ENCODE results near the gene GALNT6.
A peak's percentile ranks its signal among the peaks of the same experiment; 100 is the strongest.

Gene GALNT6

DNA sequence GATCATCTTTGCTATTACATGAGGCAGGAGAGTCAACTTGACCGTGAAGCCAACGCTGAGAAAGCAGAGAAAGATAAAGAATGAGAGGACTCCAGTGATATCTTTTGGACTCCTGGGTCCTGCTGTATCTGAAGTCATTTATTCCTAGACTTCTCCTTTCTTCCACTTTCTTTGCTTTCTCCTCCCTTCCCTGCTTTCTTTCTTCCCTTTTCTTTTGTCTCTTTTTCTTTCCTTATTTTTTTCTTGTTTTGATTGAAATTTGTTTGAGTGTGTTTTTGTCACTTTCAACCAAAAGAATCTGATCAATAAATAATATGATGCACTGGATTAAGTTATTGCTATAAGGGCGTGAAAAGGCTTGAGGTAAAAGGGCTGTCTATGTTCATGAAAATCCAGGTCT lies 13.4 kb upstream of the GALNT6 start:
- no peak for DNase-seq (ENCODE audit: low spot score)

DNA sequence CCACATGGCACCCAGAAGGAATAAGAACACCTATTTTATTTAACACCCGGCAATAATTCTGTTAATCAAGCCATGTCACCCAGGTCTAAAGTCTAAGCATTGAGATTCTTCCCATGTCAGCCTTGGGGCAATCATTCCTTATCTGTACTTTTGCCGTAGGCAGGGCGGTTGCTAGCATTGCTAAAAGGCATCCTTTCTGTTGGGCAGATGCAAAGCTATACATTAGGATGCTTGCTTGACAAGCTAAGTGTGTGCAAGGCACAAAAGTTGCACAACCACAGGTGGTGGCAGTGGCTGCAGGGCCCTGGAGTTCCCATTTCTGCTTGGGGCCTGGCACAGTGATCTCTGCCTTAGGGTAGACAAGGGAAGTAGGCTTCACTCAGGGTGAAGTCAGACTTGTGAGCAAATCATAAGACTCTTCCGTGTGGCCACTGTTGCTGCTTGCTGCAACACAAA lies 12.5 kb upstream of the GALNT6 start:
- DNase-seq (ENCODE audit: low spot score): no peak

DNA sequence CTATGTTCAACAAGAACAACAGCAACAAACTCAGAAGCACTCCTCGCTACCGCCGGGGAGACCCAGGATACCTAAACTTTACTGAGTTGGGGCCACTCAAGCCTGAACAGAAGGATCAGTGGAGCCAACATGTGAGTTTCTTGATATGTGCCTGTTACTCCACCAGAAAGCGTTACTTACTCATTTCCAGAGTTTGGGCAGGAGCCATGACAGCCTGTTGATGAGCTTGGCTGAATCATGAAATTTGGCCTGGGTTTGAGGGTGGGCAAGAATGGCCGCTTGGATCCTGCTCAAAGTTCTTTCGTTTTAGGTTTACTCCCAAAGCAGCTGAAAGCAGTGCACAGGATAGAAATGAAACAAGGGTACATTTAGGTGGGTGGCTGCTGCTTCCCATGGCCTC lies 12.0 kb upstream of the GALNT6 start:
- no peak for DNase-seq (ENCODE audit: low spot score)

DNA sequence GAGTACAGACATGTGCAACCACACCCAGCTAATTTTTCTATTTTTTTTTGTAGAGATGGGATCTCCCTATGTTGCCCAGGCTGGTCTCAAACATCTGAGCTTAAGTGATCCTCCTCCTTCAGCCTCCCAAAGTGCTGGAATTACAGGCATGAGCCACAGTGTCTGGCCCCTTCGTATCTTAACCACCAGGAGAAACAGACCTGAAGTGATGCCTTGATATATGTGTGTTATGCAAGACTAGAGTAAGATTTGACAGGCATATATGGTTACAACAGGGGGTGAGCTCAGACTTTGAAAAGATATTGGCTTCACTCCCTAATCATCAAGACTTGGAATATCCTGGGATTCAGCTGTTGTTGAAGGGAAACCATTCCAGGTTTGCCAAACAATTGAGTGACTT lies 10.7 kb upstream of the GALNT6 start:
- DNase-seq (ENCODE audit: low spot score): no peak

DNA sequence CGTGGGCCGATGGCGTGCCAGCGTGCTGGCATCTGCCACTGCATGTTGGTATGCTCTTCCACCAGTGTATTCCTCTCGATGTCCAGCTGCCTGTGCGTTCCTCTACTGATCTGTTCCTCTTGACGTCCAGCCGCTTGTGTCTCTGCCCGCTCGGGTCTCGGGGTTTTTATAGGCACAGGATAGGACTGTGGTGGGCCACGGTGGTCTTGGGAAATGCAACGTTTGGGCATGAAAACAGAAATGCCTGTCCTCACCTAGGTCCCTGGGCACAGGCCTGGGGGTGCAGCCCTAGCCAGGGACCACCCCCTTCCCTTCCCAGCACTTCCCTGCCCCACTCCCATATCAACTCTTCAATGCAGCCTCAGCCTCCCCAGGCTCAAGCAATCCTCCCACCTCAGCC lies 10.3 kb upstream of the GALNT6 start:
- DNase-seq (ENCODE audit: low spot score): no peak

DNA sequence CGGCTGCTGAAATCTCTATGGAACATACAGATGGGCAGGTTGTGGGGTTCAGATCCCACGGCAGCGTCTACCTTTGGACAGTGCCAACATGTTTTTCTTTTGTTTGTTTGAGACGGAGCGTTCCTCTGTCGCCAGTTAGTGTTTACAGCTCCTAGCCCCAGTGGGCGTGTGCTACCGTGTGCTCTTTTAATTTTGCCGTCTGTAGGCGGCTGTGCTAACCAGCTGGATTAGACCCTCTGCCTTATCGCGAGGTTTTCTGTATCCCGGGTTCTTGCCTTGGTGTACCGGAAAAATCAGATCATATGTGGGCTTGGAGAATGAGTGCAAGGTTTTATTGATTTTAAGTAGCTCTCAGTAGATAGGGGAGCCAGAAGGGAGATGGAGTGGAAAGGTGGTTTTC lies 9.8 kb upstream of the GALNT6 start:
- DNase-seq (ENCODE audit: low spot score): no peak

DNA sequence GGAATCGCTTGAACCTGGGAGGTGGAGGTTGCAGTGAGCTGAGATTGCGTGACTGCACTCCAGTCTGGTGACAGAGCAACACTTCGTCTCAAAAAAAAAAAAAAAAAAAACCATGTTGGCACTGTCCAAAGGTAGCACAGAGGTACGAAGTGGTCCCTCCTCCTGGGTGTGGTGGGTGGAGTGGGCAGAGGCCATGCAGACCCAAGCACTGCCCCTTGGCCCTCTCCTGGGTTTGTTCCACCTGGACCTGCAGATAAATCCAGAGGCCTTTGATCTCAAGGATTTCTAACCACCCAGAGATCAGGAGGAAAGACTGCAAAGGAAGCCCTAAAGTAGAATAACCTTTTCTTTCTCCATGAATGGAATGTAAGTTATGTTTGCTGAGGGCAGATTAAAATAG lies 8.7 kb upstream of the GALNT6 start:
- no peak for DNase-seq (ENCODE audit: low spot score)

DNA sequence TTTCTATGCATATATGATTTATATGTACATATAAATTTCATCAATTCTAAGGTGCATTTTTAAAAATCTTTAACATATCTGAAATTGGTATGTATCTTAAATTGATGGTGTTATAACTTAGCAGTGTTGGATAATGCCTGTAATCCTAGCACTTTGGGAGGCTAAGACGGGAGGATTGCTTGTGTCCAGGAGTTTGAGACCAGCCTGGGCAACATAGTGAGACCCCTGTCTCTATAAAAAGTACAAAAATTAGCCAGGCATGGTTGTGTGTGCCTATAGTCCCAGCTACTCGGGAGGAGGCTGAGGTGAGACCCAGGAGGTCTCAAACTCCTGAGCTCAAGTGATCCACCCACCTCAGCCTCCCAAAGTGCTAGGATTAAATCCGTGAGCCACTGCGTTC lies 6.5 kb upstream of the GALNT6 start:
- DNase-seq (ENCODE audit: low spot score): no peak

DNA sequence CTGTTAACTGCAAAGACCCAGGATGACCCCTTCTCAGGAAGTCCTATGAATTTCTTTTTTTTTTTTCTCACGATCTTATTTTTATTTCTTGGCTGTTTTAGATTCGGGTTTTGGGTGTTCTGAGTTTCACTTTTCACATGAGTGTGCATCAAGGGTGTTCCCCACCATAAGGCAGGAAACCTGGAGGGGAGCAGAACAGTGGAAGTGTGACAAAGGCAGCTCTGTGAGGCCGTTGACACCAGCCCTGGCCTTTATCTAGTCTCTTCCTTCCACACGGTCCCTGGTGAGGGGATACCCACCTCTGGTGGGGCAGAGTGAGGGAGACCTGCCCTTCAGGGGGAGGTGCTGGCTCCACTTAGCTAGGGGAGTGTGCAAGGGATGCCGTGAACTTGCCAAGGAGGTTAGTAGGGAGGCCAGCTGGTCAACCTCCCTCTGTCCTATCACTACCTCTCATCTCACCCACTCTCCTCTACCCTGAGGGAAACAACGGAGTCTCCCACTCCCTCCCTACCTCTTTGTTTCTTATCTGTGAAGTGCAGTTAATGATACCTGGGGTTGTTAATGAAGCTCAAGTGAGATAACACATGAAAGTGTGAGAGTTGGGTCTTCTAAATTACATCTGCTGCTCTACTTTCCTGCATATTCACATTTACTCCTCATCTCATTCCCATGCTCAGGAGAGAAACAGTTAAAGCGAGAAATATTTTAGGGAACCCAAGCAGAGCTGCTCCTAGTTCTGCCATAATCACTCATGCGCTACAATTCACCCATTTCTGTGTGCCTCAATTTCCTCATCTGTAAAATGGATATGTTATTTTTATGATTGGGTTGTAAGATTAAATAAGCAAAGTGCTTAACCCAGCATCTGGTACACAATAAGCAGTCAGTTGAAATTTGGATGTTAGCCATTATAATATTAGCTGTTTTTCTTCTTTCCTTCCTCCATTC lies 4.4 kb upstream of the GALNT6 start:
- DNase-seq (ENCODE audit: low spot score): no peak

DNA sequence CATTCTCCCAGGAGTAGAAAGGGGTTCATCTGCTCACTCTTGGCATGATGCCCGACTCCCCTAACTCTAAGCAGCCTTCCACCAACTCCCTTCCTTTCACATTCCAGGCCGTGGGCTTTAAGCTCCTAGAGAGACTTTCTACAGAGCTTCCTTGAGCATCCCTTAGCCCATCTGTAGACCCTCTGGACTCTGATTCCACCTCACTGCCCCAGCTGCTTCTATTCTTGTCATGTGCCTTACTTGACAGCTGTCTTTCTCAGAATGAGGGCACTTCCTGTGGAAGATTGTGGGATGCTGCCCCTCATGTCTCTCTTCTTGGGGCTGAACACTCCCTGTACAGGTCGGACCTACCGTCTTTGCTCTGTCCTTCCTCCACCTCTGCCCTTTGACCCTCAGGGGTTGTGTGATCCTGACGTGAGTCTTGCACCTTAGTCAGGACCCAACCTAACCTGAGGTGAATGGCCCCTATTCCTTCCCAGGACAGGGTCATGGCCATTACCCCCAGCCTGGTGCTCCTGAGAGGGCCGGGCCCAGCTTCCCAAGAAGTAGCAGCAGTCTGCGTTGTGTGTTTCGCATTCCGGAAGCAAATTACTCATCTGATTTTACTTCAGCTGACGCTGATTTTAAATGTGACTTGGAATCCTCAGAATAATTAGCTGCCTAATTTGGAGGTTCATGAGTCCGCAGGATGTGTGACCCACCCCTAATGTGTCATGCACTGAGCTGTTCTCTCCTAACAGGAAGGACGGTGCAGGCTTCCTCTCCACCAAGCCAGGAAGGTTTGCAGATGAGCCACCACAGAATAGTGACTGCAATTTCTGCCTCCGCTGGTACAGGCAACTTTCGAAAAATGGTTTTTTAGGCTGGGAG lies 2.7 kb upstream of the GALNT6 start:
- peak; percentile 90 for DNase-seq (ENCODE audit: low spot score)

DNA sequence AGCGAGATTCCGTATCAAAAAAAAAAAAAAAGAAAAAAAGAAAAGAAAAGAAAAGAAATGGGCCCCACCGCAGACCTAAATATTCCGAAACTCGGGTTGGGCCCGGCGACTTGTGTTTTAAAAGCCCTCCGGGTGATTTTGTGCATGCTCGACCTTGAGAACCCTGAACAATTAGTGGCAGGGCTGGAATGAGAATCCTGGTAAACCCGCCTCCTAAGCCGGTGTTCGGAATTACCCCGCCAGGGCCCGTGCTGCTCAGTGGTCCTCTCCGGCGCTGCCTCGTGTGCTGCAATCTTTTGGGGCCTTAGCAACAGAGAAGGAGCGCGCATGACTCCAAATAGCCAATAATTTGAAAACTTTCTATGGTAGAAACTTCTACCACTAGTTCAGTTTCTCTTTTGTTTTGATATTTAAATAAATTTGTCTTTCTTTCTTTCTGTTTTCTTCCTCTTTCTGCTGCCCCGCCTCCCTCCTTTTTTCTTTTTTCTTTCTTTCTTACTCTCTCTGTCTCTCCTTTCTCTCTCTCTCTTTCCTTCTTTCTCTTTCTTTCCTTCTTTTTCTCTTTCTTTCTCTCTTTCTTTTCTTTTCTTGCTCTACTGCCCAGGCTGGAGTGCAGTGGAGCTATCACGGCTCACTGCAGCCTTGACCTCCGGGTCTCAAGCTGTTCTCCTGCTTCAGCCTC lies 1.5 kb upstream of the GALNT6 start:
- peak; percentile 35 for DNase-seq (ENCODE audit: low spot score)

DNA sequence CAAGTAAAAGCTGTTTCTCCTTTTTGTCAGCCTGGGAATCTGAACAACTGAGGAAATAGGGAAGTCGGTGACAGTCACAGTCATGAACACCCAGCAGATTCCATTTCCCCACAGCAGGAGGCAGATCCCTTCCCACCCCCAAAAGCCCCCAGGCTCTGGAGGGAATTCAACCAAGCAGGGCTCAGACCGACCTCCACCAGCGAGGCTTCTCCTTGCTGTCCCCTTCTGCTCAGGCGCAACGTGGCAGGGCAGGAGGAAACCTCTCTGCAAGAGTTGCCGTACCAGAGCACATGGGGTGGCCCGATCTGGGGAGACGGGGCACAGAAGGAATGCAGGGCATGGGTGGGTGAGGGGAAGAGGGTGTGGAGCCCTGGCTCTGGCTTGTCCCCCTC lies 319 bp downstream of the GALNT6 start:
- DNase-seq (ENCODE audit: low spot score): no peak

DNA sequence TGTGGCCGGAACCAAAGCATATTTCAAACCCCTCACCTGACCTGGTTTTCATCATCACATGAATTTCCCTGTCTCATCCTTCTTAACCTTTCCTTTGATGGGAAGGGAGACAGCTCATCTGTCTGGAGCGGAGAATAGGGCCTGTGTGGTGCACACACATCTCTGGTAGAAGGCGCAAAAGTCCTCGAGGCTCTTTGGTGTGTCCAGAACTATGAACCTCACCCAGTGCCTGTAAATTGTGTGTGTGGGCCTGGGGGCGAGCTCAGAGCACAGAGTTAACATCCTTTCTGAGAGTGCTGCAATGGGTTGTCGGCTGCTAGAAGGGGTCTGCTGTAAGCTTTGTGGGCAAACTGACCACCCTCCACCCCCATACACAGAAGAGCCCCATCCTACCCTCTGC lies 749 bp downstream of the GALNT6 start:
- DNase-seq (ENCODE audit: low spot score): no peak

DNA sequence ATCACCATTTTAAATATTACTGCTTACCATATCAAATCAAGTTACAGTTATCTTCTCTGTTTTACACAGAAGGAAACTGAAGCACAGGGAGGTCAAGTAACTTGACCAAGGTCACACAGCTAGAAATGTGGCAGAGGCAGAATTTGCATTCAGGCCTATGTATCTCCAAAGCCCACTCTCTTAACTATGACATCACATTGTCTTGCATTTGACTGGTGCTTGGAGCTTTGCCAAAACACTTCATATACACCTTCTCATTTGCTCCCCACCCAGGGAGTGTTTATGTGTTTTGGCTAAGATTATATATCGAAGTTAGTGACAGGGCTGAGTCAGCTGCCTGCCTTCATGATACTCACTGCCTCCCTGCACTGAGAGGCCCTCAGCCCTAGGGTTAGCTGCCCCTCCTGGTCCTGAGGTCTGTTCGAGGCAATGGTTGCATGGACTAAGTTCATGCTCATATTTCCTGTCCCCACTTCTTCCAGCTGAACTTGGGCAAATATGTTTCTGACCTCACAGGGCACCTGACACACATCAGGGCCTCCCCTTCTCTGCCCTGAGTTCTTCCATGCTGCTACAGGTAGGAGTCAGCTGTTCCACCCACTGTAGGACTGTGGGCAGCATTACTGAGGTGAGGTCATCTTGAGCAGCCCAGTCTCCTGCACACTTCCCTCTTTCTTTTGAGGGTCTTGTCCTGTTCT lies 1.8 kb downstream of the GALNT6 start:
- DNase-seq (ENCODE audit: low spot score): no peak

DNA sequence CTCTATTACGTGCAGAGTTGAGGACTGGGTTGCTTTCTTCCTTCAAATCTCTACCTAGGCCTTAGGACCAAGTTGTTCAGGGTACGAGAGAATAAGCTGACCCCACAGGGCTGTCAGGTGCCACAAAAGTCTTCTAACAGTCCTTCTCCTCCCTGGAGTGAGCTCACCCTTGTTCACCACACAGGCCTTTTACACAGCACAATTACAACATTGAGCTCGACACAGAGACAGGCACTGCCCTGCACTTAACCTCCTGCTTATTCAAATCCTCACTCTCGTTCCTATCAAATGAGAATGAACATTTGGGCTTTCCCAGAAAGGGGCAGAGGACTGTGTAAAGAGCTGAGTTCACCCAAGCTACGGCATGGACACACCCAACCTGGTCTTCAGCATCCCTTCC lies 2.4 kb downstream of the GALNT6 start:
- no peak for DNase-seq (ENCODE audit: low spot score)

DNA sequence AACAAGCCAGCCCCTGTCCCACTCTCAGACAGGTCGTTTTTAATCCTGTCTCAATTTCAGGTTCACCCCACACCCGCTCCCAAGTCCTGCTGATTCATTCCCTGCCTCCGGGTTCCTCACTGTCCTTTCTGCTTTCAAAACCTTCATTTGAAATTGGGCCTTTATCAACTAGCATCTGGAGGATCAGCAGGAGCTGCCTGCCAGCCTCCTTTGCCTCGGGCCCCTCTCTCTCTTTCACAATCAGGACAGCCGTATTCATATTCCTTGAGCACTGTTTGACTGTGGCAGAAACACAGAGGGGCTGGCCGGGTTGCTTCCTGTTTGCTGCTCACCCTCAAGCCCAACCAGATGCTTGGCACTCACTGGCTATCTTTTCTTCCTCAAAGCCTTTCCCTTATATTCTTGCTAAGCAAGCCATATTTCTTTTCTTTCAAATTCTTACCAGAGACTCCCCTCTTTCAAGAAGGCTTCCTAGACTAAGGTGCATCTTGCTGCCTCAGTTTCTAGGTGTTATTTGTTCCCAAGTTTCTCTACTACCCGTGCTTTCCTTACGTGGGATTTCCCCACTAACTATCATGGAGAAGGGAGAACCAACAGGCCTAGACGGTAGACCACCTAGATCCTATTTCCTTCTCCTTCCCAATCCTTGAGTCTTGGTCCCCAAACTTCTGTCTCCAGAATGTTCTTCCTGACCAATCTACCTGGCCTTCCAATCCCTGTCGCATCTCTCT lies 3.0 kb downstream of the GALNT6 start:
- DNase-seq (ENCODE audit: low spot score): peak; percentile 64

DNA sequence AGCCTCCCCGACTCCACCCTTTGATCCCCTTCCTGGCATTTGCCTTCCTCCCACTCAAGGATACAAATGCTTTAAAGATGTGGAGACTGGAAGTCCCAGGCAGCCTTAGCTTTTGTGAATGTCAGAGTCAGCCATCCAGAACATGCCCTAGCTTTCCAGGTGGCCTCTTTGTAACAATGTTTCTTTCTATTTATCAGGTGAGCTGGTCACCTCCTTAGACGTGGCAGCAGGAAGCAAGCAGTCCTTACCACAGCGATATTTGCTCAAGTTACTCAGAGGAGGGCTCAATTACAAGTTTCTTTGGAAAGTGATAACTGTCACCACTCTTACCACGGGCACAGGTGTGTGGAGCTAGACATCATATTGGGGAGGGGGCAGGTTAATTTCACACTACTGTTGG lies 4.9 kb downstream of the GALNT6 start:
- DNase-seq (ENCODE audit: low spot score): no peak

DNA sequence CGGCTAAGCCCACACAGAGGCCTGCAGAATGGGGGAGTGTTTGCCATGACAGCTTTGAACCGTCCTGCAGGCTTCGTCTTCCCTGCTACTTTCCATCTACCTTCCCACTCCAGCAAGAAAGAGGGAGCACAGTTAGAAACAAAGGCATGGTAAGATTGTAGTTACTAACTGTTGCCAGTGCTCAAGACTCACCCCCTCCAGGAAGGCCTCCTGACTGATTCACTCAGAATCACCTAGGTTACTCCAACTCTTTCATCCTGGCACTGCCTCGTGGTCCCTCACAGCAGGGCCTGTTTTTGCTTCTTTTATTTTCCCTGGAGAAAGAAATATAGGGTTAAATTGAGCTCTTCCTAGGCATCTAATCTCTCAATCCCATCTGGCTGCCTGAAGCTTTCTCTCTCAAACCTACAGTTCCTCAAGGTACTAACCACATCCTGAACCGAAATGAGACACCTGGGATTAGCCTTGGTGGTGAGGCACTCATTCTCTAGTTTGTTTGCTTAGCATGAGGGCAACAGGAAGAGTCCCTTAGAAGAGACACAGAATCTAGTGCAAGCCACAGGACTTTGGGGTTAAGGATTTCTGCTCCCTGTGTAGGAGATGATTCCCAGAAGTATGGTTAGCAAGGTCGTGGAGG lies 7.8 kb downstream of the GALNT6 start:
- DNase-seq (ENCODE audit: low spot score): no peak

DNA sequence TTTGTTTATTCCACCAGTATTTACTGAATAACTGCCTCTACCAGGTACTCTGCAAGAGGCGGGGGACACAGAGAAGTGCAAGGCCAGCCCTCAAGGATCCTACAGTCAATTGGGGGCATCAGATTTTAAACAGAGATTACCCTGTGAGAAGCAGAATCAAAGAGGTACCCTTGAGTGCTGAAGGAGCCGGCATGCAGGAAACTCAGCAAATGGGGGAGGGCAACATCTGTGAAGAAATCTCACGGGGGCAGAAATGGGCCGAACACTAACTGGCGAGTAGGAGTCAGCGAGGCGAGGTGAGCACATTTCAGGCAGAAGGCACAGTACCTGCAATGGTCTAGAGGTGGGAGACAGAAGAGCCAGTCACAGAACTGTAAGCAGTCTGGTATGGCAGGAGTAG lies 9.0 kb downstream of the GALNT6 start:
- no peak for DNase-seq (ENCODE audit: low spot score)

DNA sequence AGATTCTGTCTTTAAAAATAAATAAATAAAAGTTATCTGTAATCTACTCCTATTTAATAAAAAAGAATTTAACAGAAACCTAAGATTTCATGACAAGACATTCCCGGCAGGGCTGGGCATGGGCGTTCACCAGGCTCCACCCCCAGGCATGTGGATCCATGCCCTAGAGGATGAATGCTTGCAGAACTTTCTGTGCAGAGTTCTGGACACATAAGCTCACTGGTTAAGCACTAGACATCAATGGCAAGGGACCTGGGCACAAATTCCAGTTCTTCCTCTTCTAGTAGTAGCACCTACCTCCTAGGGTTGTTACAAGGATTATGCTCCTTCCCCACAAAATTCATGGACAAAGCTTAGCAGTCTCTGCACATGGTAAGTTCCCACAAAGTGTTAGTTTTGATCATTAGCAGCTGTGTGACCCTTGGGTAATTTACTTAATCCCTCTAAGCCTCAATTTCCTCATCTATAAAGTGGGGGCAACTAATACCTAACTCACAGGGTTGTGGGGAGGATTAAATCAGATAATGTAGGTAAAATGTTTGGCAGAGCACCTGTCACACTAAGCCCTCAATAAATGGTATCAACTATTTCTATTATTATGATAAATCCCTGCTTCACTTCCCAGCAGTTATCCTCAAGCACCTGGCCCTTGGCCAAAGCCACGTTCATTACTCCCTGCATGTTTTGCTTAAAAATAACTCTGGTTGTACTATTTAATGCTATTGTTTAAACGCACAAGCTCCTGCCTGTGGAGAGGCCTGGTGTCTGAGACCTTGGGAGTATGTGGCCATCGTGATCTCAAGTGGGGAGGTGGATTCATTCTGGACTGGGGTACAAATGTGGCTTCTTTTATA lies 9.8 kb downstream of the GALNT6 start:
- peak; percentile 55 for DNase-seq (ENCODE audit: low spot score)
